ENCODE measurements around the gene ARHGEF16.

Gene ARHGEF16

GRCh38 chr1:3483801-3484444 is 29.5 kb downstream of the ARHGEF16 start:
- peak; percentile 49 for DNase-seq

- DNase-seq = no peak
Observed at GRCh38 chr1:3485016-3485415, 30.6 kb downstream of the ARHGEF16 start.

DNA sequence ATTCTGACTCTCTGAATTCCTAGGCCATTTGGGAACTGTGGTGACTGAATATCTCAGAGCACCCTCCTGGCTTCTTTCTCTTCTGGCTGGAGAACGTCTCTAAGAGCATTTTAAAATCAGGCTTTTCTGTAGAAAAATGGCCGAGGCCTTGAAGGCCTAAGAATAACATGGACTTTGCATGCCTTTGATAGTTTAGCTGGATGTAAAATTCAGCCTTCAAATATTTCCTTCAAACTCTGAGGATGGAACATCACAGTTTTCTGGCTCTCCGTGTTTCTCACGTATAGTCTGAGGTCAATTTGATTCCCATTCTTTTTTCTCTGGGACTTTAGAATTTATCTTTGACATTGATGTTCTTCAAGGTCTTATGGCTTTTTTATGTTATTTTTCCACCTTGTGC is 34.0 kb downstream of the ARHGEF16 start:
- DNase-seq = no peak

DNA sequence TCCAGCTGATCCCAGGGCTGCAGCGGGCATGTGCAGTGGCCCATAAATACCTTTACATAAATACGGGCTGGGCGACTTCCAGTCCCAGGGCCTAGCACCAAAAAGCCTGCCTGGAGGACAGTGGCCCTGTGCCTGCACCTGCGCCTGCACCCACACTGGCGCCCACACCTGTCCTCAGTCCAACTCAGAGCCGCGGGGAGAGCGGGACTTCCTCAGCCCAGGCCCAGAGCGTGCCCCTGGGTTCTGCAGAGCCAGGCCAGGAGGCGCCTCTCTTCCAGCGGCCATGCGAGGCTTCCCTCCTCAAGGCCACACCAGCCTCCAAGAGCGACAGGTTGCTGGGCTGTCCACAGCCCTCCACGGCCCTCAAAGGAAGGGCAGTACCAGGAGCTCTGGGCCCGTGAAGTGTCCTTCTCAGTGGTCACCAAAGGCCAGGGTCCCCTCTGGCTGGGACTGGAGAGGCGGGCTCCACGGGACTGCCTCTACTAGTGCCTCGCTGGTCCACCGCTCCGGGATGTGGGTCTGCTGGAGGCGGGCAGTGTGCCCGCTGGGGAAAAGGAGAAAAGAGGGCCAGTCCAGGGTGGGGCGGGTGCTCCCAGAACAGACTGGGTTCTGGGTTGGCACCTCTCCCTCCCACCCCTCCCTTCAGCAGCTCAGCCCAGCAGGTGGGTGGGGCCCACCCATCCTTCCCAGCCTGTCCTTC is 35.7 kb downstream of the ARHGEF16 start:
- DNase-seq = no peak

GRCh38 chr1:3491291-3492246 is 37.1 kb downstream of the ARHGEF16 start:
- peak; percentile 80 for DNase-seq

DNA sequence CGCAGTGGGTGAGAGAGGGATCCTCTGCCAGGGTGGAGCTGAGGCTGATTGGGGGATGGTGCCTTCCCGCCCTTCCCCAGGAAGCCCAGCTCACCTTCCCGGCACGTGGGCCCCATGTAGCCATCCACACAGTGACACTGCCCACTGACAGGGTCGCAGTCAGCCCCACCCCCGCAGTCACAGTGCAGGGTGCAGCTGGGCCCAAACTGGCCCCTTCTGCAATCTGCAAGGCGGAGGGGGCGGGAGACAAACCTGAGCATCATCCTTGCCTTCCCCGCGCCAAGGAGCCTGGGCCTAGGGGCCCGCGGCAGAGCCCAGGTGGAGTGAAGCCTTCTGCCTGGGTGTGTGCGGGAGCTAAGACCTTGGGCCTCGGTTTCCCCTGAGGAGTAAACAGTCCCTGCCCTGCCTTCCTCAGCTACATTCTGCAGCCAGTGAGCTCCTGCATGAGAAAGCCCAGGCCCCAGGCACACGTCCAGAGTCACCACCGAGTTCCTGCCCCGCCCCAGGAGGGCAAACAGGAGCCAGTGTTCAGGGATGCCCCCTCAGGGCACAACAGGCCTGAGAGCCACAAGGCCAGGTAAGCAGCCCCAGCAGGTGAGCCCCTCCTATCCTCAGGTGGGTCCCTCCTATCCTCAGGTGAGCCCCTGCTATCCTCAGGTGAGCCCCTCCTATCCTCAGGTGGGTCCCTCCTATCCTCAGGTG is 38.2 kb downstream of the ARHGEF16 start:
- DNase-seq = no peak

GRCh38 chr1:3494321-3495308 is 40.1 kb downstream of the ARHGEF16 start:
- no peak for DNase-seq

DNA sequence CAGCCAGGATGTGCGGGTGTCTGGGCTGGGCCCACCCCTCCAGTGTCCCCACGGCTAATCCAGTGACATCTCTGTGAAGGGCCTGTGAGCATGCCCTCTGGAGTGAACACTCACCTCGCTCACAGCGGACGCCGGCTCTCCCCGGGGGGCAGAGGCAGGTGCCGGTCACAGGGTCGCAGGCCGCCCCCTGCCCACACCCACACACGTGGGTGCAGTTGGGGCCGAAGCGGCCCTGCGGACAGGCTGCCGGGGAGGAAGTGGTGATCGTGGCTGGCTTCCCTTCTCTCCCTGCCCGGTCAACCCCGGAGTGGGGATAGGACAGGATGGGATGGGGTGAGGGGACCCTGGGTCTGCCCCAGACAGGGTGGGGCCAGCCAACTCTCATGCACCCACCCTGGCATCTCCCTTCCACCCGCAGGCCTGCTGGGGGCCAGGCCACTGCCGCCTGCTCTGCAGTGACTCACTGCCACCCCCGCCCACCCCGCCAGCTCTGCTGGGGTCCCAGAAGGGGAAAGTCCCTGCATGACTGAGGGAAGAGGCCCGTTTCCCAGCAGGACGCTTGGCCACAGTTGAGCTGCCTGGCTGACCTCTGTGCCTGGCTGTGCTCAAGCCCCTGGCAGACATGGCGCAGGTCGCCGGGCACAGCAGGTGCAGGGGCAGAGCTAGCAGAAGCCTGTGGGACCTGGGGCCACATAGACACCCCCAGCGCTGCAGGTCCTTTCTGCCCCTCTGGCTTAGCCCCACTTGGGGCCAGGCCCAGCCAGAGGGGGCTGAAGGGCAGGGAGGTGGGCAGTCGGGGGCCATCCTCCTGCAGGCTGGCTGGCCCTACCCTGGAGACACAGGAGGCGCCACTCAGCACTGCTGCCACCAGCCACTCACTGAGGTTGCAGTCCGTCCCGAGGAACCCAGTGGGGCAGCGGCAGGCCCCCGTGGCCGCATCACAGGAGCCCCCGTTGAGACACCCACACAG is 41.6 kb downstream of the ARHGEF16 start:
- peak; percentile 32 for DNase-seq

GRCh38 chr1:3496916-3497315 is 42.5 kb downstream of the ARHGEF16 start:
- DNase-seq = no peak

DNA sequence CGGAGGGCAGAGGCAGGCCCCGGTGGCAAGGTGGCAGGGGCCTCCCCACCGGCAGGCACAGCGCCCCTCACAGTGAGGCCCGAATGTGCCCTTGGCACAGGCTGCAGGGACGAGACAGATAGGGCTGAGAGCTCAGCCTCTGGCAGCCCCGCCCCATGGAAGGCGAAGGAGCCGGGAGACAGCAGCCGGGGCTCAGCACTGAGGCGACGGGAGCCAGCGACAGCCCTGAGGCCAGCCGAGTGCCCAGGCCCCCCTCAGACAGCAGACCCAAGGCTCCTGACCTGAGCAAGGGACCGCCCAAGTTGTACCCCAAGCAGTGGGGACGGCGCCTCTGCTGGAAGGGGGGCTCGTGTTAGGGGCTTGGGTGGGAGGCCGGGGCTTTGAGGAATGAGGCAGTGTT is 43.1 kb downstream of the ARHGEF16 start:
- no peak for DNase-seq

GRCh38 chr1:3498246-3498930 is 43.9 kb downstream of the ARHGEF16 start:
- no peak for DNase-seq

GRCh38 chr1:3498986-3499385 is 44.5 kb downstream of the ARHGEF16 start:
- DNase-seq = no peak

GRCh38 chr1:3499611-3500010 is 45.1 kb downstream of the ARHGEF16 start:
- DNase-seq = no peak

DNA sequence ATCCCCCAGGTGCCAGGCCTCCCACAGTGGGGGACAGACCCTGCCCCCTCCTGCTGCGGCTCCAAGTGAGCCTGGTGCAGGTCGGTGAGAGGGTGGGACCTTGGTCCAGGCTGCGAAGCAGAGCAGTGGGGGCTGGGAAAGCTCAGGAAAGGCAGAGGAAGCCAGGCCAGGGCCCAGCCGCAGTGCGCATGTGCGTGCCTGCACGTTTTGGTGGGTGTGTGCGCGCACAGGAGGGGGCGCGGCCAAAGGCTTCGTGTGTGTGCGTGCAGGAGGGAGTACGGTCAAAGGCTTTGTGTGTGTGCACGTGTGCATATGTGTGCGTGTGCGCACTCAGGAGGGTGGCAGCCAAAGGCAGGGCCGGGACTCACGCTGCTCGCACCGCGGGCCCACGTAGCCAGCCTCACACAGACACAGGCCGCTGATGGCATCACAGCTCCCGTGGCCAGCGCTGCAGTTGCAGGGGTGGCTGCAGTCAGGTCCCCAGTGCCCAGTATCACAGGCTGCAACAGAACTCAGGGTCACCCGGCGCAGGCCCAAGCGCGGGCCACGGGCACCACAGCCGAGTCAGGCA is 45.9 kb downstream of the ARHGEF16 start:
- no peak for DNase-seq

DNA sequence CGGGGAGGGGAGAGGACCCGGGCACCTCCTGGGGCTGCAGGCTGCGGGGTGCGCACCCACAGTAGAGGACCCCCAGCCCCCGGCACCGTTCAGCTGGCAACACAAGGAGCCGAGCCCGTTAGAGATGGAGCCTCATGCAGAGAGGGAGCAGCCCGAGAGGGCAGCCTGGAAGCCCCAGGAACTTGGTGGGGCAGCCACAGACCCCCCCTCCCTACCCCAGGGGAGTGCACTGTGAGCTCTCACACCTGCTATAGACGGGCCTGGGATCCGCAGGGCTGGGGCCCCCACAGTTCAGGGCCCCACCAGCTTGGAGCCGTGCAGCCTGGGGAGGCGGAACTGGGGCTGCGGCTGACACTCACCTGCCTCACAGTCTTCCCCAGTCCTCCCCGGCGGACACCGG is 47.0 kb downstream of the ARHGEF16 start:
- DNase-seq = no peak

GRCh38 chr1:3501856-3502640 is 47.6 kb downstream of the ARHGEF16 start:
- no peak for DNase-seq

- DNase-seq = no peak
Observed at GRCh38 chr1:3502641-3503524, 48.4 kb downstream of the ARHGEF16 start.

- no peak for DNase-seq
Observed at GRCh38 chr1:3503525-3503886, 49.0 kb downstream of the ARHGEF16 start.

Measured in suppressor macrophage treated with lipopolysaccharide for 4 hours (primary cell).